GM21529 (cell line): ENCODE measurements around the gene RABGEF1.
"Not testable (repeated sequence)": the region's sequence is repeated elsewhere in the genome, so short reads cannot be mapped to it uniquely, and the experiment has no call there.

Source experiments
- ATAC-seq: cut with Tn5 transposase; IDR thresholded peaks from one replicate; pipeline ENCODE4 v1.9.1; 2021; ENCODE audit not compliant: unreplicated experiment

RABGEF1 gene

GRCh38 chr7:66740302-66740979 lies at the start of gene RABGEF1:
Gene RABGEF1, plus strand, starts transcription at chr7:66740733. Its CDS starts 31,167 bp downstream, at chr7:66771900.
- ATAC-seq, result peak; percentile 83

DNA sequence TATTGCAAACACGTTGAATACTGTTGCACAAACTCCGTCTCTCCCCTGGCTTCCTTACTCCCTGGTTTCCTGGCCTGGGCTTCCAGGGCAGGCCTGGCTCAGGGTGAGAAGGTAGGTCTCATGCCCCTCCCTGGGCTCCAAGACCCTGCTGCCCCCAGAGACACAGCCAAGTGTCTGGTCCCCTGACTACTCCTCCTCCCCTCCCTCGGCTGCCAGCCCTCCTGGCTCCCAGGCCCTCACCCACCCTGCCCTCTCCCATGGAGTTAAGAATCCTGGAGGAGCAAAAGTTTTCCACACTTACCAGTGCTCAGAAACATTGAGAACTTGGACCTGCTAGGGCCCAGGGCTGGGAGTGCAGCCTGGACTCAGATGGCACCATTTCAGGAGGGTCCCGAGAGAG lies 47.2 kb upstream of the RABGEF1 start:
- no peak for ATAC-seq

DNA sequence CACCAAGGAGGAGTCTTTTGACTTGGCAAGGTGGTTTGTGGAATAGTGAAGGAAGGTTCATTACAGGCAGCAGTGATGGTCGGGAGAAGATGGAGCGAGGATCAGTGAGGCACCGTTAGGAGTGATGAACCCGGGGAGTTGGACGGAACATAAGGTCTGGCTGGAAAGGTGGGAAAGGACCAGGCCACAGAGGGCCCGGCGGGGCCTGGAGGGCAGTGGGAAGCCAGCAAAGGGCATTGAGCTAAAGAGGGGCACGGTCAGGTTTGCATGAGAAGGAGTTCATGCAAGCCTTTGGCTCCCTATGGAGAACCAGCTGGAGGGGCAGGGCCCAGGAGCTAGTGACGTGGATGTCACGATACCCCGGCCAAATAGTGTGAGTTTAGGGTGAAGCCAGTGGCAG lies 46.2 kb upstream of the RABGEF1 start:
- ATAC-seq, result no peak

DNA sequence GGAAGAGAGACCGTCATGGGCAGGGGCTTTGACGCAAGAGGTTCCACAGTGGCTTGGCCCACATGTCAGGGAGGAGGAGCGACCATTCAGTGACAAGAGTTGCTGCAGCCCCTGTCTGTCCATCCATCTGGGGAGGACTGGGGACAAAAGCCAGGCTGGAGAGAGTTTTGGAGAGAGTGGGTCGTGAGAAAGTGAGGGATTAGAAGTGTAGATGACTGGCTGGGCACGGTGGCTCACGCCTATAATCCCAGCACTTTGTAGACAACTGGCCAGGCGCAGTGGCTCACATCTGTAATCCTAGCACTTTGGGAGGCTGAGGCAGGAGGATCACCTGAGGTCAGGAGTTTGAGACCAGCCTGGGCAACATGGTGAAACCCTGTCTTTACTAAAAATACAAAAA lies 45.1 kb upstream of the RABGEF1 start:
- ATAC-seq, result not testable (repeated sequence)

DNA sequence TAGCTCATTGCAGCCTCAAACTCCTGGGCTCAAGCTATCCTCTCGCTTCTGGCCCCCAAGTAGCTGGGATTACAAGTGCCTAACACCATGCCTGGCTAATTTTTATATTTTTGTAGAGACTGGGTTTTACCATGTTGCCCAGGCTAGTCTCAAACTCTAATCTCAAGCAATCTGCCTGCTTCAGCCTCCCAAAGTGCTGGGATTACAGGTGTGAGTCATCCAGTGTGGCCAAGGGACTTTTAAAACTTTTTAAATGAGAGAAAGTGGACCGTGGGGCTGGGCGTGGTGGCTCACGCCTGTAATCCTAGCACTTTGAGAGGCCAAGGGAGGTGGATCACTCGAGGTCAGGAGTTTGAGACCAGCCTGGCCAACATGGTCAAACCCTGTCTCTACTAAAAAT lies 44.4 kb upstream of the RABGEF1 start:
- ATAC-seq, result not testable (repeated sequence)

DNA sequence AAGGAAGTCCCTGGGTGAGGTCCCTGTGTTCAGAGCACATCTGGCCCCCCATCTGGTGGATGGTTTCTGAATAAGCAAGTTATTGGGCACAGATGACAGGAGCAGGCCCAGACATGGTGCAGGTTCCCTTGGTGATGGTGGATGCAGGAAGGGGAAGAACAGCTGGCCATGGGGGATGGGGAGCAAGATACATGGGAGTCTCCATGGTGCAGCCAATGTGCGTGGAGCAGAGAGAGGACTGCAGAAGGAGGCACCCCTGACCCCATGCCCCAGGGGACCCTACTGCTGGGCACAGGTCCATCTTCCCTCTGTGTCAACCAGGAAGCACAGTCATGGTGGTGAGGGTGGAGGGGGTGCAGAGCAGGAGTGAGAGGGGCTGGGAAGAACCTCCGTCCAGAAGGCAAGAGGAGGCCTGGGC lies 43.8 kb upstream of the RABGEF1 start:
- no peak for ATAC-seq

GRCh38 chr7:66697449-66698438 lies 42.8 kb upstream of the RABGEF1 start:
- no peak for ATAC-seq

DNA sequence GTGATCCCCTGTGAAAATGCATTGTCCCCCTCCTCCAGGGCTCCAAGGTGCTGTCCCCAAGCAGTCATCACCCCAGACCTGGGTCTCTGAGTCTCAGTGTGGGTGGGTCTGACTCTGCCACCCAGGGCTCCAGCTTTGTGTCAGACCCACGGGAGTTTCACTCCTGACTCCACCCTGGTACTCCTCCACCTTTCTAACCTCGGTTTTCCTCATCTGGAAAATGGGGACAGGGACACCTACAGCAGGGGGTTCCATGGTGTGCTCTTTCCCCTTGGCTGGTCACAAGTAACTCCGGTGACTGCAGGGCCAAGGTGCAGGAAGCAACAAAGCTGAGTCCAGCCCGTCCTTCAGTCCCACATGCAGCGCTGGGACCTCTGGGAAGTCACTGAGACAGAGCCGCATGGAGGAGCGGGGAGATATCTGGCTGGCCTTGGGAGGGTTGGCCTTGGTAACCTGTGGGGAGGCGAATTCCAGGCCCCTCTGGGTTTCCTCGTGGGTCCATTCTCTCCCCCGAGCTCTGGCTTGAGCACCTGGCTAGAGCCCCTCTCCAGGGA lies 41.8 kb upstream of the RABGEF1 start:
- no peak for ATAC-seq

GRCh38 chr7:66699998-66700397 lies 40.5 kb upstream of the RABGEF1 start:
- ATAC-seq, result no peak

GRCh38 chr7:66700633-66701131 lies 39.9 kb upstream of the RABGEF1 start:
- no peak for ATAC-seq

DNA sequence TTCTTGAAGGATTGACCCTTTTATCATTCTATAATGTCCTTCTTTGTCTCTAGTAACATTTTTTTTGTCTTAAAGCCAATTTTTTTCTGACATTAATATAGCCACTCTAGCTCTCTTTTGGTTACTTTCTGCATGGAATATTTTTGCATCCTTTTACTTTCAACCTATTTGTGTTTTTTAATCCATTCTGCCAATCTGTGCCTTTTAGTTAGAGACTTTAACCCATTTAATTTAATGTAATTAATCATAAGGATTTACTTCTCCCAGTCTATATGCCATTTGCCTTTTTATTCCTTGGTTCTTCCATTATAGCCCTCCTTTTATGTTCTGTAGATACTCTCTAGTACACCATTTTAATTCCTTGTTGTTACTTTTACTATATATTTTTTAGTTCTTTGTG lies 32.7 kb upstream of the RABGEF1 start:
- ATAC-seq, result no peak

DNA sequence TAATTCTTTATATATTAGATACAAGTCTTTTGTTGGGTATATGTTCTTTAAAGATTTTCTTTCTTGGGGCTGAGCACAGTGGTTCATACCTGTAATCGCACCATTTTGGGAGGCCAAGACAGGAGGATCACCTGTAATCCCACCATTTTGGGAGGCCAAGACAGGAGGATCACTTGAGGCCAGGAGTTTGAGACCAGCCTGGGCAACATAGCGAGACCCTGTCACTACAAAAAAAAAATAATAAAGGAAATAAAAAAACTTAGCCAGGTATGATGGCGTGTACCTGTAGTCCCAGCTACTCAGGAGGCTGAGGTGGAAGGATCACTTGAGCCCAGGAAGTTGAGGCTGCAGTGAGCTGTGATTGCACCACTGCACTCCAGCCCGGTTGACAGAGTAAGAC lies 29.8 kb upstream of the RABGEF1 start:
- ATAC-seq, result not testable (repeated sequence)

DNA sequence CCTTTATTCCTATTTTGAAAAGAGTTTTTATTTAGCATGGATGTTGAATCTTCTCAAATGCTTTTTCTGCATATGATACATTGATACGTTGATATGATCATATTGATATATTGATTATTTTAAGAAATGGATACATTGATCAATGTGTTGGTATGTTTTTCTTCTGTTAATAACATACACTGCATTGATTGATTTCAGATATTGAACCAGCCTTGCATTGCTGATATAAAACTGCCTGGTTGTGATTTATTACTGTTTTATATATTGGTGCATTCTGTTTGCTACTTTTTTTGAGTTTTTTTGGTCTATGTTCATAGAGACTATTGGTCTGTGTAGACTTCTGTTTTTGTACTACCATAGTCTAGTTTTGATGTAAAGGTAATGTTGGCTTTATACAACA lies 26.8 kb upstream of the RABGEF1 start:
- ATAC-seq, result no peak

GRCh38 chr7:66716634-66717033 lies 23.9 kb upstream of the RABGEF1 start:
- not testable (repeated sequence) for ATAC-seq

- no peak for ATAC-seq
These were observed 20.0 kb upstream of the RABGEF1 start for GRCh38 chr7:66720561-66720960.

DNA sequence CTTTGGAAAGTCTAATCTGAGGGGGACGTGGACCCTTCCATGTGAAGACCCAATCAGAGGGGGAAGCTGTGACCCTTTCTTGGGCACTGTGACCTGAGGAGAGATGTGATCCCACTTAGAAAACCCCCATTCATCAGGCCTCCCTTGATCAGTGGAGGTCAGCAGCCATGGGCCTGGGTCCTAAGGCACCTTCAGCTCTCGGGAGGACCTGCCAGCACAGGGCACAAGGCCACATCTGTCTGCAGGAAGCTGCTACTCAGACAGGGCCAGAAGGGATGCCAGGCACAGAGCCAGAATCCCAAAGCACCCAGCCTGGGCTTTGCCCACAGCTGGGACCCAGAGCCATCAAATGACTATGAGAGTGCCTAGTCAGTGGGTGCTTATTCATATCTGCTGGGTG lies 14.7 kb upstream of the RABGEF1 start:
- ATAC-seq, result no peak

- no peak for ATAC-seq
These were observed 13.5 kb upstream of the RABGEF1 start for GRCh38 chr7:66727058-66727457.

DNA sequence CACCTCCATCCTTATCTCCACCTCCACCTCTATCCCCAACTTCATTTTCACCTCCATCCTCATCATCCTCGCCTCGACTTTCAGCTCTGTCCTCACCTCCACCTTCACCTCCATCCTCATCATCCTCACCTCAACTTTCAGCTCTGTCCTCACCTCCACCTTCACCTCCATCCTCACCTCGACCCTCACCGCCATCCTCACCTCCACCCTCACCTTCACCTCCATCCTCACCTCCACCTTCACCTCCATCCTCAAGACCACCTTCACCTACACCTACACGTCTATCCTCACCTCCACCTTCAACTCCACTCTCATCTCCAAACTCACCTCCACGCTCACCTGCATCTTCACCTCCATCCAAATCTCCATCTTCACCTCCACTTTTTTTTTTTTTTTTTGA lies 12.0 kb upstream of the RABGEF1 start:
- ATAC-seq, result no peak

DNA sequence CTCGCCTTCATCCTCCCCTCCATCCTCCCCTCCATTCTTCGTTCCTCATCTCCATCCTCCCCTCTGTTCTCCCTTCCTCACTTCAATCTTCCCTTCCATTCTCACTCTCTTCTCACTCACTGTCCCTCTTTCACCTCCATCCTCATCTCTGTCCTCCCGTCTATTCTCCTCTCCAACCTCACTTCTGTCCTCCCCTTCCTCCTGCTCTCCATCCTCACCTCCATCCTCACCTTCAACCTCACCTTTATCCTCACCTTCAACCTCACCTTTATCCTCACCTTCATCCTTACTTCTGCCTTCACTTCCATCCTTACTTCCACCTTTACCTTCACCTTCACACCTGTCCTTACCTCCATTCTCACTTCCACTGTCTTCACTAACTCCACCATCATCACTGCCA lies 11.3 kb upstream of the RABGEF1 start:
- ATAC-seq, result no peak

- no peak for ATAC-seq
These were observed 8.5 kb upstream of the RABGEF1 start for GRCh38 chr7:66731986-66732385.

GRCh38 chr7:66732439-66732838 lies 8.1 kb upstream of the RABGEF1 start:
- ATAC-seq, result no peak

DNA sequence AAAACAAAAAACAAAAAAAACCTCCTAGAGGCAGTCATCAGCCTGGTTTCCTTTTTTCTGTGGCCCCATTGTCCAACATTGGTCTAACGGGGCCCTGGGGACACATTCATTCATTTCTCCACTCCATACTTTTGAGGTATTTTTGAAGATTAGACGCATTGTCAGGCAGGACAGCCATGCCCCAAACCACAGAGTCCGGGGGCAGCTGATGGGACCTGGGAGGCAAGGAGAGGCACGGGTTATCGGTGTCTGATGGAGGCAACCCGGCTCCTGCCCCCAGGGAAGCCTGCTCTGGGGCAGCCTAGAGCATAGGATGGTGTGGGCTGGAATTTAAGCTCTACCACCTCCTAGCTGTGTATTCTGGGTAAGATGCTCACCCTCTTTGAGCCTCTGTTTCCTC lies 6.5 kb upstream of the RABGEF1 start:
- ATAC-seq, result no peak
